Measurements from ENCODE around the gene PRKG2. TPM values are rescaled to one million over a fixed set of nuclear protein-coding genes. Genes with fewer than 3 reads are reported as not detected.

PRKG2 gene
- total RNA-seq, 1 donor, result 0.72 TPM

- no peaks in the 10 kb centered on the region for H3K36me3 ChIP-seq (ENCODE audit: insufficient read depth, low read length)
- no peaks in the 10 kb centered on the region for H3K9me3 ChIP-seq (ENCODE audit: low read depth, low read length)
- H3K27me3 ChIP-seq (ENCODE audit: insufficient read depth, low read length), result no peaks in the 10 kb centered on the region
- no peaks in the 10 kb centered on the region for H3K4me1 ChIP-seq (ENCODE audit: insufficient read depth, low read length)
- no peak overlapping the region for H3K4me3 ChIP-seq (ENCODE audit: insufficient read depth, low read length)
- H2AFZ ChIP-seq (ENCODE audit: low read length), result no peak overlapping the region
- H3K4me2 ChIP-seq (ENCODE audit: insufficient read depth, low read length), result no peak overlapping the region
- no peaks in the 10 kb centered on the region for H4K20me1 ChIP-seq (ENCODE audit: insufficient read depth, low read length)
- no peak for DNase-seq (ENCODE audit: insufficient read length, low spot score, missing footprints)
- H3K79me2 ChIP-seq (ENCODE audit: insufficient read depth, low read length), result no peaks in the 10 kb centered on the region
- no peak overlapping the region for H3K27ac ChIP-seq (ENCODE audit: low read depth, low read length)
- TF ChIP-seq CTCF (IDR thresholded peaks at IDR 0.05; ENCODE audit: extremely low read depth, low read depth, low read length), result no peak
Measured at GRCh38 chr4:81084634-81085033, 130.4 kb downstream of the PRKG2 start.

GRCh38 chr4:81084029-81084428, 131.0 kb downstream of the PRKG2 start:
- Histone ChIP-seq H4K20me1 (ENCODE audit: insufficient read depth, low read length) (no peaks in the 10 kb centered on the region), H3K4me2 (ENCODE audit: insufficient read depth, low read length) (no peak overlapping the region), H3K27ac (ENCODE audit: low read depth, low read length) (no peak overlapping the region), H3K79me2 (ENCODE audit: insufficient read depth, low read length) (no peaks in the 10 kb centered on the region), H3K36me3 (ENCODE audit: insufficient read depth, low read length) (no peaks in the 10 kb centered on the region), H3K9me3 (ENCODE audit: low read depth, low read length) (no peaks in the 10 kb centered on the region), H3K4me3 (ENCODE audit: insufficient read depth, low read length) (no peak overlapping the region), H3K4me1 (ENCODE audit: insufficient read depth, low read length) (no peaks in the 10 kb centered on the region), H3K27me3 (ENCODE audit: insufficient read depth, low read length) (no peaks in the 10 kb centered on the region), H2AFZ (ENCODE audit: low read length) (no peak overlapping the region)
- DNase-seq (ENCODE audit: insufficient read length, low spot score, missing footprints), result no peak
- peak; percentile 44 for TF ChIP-seq CTCF (IDR thresholded peaks at IDR 0.05; ENCODE audit: extremely low read depth, low read depth, low read length)

GRCh38 chr4:81081156-81081555, 133.9 kb downstream of the PRKG2 start:
- no peak overlapping the region for H3K4me3 ChIP-seq (ENCODE audit: insufficient read depth, low read length)
- no peaks in the 10 kb centered on the region for H4K20me1 ChIP-seq (ENCODE audit: insufficient read depth, low read length)
- no peaks in the 10 kb centered on the region for H3K36me3 ChIP-seq (ENCODE audit: insufficient read depth, low read length)
- no peak for TF ChIP-seq CTCF (IDR thresholded peaks at IDR 0.05; ENCODE audit: extremely low read depth, low read depth, low read length)
- H3K4me2 ChIP-seq (ENCODE audit: insufficient read depth, low read length), result no peak overlapping the region
- no peaks in the 10 kb centered on the region for H3K27me3 ChIP-seq (ENCODE audit: insufficient read depth, low read length)
- H3K79me2 ChIP-seq (ENCODE audit: insufficient read depth, low read length), result no peaks in the 10 kb centered on the region
- no peaks in the 10 kb centered on the region for H3K9me3 ChIP-seq (ENCODE audit: low read depth, low read length)
- no peak overlapping the region for H3K27ac ChIP-seq (ENCODE audit: low read depth, low read length)
- H3K4me1 ChIP-seq (ENCODE audit: insufficient read depth, low read length), result no peaks in the 10 kb centered on the region
- DNase-seq (ENCODE audit: insufficient read length, low spot score, missing footprints), result no peak
- no peak overlapping the region for H2AFZ ChIP-seq (ENCODE audit: low read length)

- no peak for DNase-seq (ENCODE audit: insufficient read length, low spot score, missing footprints)
- no peaks in the 10 kb centered on the region for H4K20me1 ChIP-seq (ENCODE audit: insufficient read depth, low read length)
- no peaks in the 10 kb centered on the region for H3K4me1 ChIP-seq (ENCODE audit: insufficient read depth, low read length)
- no peak overlapping the region for H2AFZ ChIP-seq (ENCODE audit: low read length)
- no peaks in the 10 kb centered on the region for H3K79me2 ChIP-seq (ENCODE audit: insufficient read depth, low read length)
- no peaks in the 10 kb centered on the region for H3K27me3 ChIP-seq (ENCODE audit: insufficient read depth, low read length)
- H3K4me2 ChIP-seq (ENCODE audit: insufficient read depth, low read length), result no peak overlapping the region
- H3K27ac ChIP-seq (ENCODE audit: low read depth, low read length), result no peak overlapping the region
- H3K4me3 ChIP-seq (ENCODE audit: insufficient read depth, low read length), result no peak overlapping the region
- H3K9me3 ChIP-seq (ENCODE audit: low read depth, low read length), result no peaks in the 10 kb centered on the region
- no peaks in the 10 kb centered on the region for H3K36me3 ChIP-seq (ENCODE audit: insufficient read depth, low read length)
- TF ChIP-seq CTCF (IDR thresholded peaks at IDR 0.05; ENCODE audit: extremely low read depth, low read depth, low read length), result no peak
Measured at GRCh38 chr4:81071013-81071412, 144.0 kb downstream of the PRKG2 start.
